Measurements from ENCODE around the gene IFRD2. TPM values are rescaled to one million over a fixed set of nuclear protein-coding genes. Genes with fewer than 3 reads are reported as not detected.

IFRD2 gene
- total and polyA plus RNA-seq, 5 donors, result 50.9 to 67.6 (median 54.2) TPM

Other genes with a start within 250 kb of the IFRD2 start
- gene RBM5, start 203.5 kb downstream of the IFRD2 start, total RNA-seq, result 10 to 100 TPM; 67.1 to 83.8 (median 76.6) TPM
- 54.9 TPM for gene RBM5, start 203.5 kb downstream of the IFRD2 start, polyA plus RNA-seq
- 10 to 100 TPM in 2 of 4 donors, 1 to 10 TPM in 2; 7.3 to 15.2 (median 9.4) TPM for gene SEMA3F, start 137.1 kb downstream of the IFRD2 start, total RNA-seq
- 10.2 TPM for gene SEMA3F, start 137.1 kb downstream of the IFRD2 start, polyA plus RNA-seq
- not detected for gene GNAT1, start 100.8 kb downstream of the IFRD2 start, total RNA-seq
- gene GNAT1, start 100.8 kb downstream of the IFRD2 start, polyA plus RNA-seq, result not detected
- gene SLC38A3, start 87.2 kb downstream of the IFRD2 start, total RNA-seq, result 10 to 100 TPM in 1 of 4 donors, 1 to 10 TPM in 3; 5.0 to 10.4 (median 8.9) TPM
- 5.4 TPM for gene SLC38A3, start 87.2 kb downstream of the IFRD2 start, polyA plus RNA-seq
- 100 to 1,000 TPM; 129 to 149 (median 148) TPM for gene GNAI2, start 56.2 kb downstream of the IFRD2 start, total RNA-seq
- 122 TPM for gene GNAI2, start 56.2 kb downstream of the IFRD2 start, polyA plus RNA-seq
- 10 to 100 TPM; 19.2 to 33.9 (median 29.3) TPM for gene SEMA3B, start 23.3 kb downstream of the IFRD2 start, total RNA-seq
- 35.7 TPM for gene SEMA3B, start 23.3 kb downstream of the IFRD2 start, polyA plus RNA-seq
- 10 to 100 TPM in 2 of 4 donors, 1 to 10 TPM in 2; 1.4 to 15.7 (median 8.0) TPM for gene LSMEM2, start 13.3 kb downstream of the IFRD2 start, total RNA-seq
- gene LSMEM2, start 13.3 kb downstream of the IFRD2 start, polyA plus RNA-seq, result 14.6 TPM
- gene HYAL3, start 7.0 kb upstream of the IFRD2 start, total RNA-seq, result 1 to 10 TPM; 1.1 to 2.4 (median 1.7) TPM
- gene HYAL3, start 7.0 kb upstream of the IFRD2 start, polyA plus RNA-seq, result 2.9 TPM
- gene NAA80, start 7.0 kb upstream of the IFRD2 start, total RNA-seq, result 10 to 100 TPM in 1 of 4 donors, 1 to 10 TPM in 3; 8.1 to 11.5 (median 8.7) TPM
- 11.3 TPM for gene NAA80, start 7.0 kb upstream of the IFRD2 start, polyA plus RNA-seq
- 10 to 100 TPM; 17.8 to 33.7 (median 26.8) TPM for gene HYAL1, start 11.1 kb upstream of the IFRD2 start, total RNA-seq
- 25.4 TPM for gene HYAL1, start 11.1 kb upstream of the IFRD2 start, polyA plus RNA-seq
- 100 to 1,000 TPM in 1 of 4 donors, 10 to 100 TPM in 3; 40.9 to 114 (median 46.5) TPM for gene HYAL2, start 30.3 kb upstream of the IFRD2 start, total RNA-seq
- gene HYAL2, start 30.3 kb upstream of the IFRD2 start, polyA plus RNA-seq, result 57.7 TPM
- gene TUSC2, start 35.8 kb upstream of the IFRD2 start, total RNA-seq, result 10 to 100 TPM; 28.9 to 33.0 (median 30.0) TPM
- gene TUSC2, start 35.8 kb upstream of the IFRD2 start, polyA plus RNA-seq, result 34.9 TPM
- gene RASSF1, start 48.4 kb upstream of the IFRD2 start, total RNA-seq, result 10 to 100 TPM; 15.6 to 19.1 (median 15.8) TPM
- 20.4 TPM for gene RASSF1, start 48.4 kb upstream of the IFRD2 start, polyA plus RNA-seq
- gene ZMYND10, start 53.3 kb upstream of the IFRD2 start, total RNA-seq, result under 1 TPM; 0.20 to 0.40 (median 0.29) TPM
- 0.25 TPM for gene ZMYND10, start 53.3 kb upstream of the IFRD2 start, polyA plus RNA-seq
- gene NPRL2, start 58.3 kb upstream of the IFRD2 start, total RNA-seq, result 10 to 100 TPM; 18.4 to 24.3 (median 19.3) TPM
- gene NPRL2, start 58.3 kb upstream of the IFRD2 start, polyA plus RNA-seq, result 16.7 TPM
- gene CYB561D2, start 58.4 kb upstream of the IFRD2 start, total RNA-seq, result 10 to 100 TPM in 2 of 4 donors, 1 to 10 TPM in 2; 8.5 to 11.1 (median 10.4) TPM
- 10.8 TPM for gene CYB561D2, start 58.4 kb upstream of the IFRD2 start, polyA plus RNA-seq
- gene TMEM115, start 67.1 kb upstream of the IFRD2 start, total RNA-seq, result 10 to 100 TPM; 28.7 to 33.3 (median 31.7) TPM
- gene TMEM115, start 67.1 kb upstream of the IFRD2 start, polyA plus RNA-seq, result 32.5 TPM
- gene CACNA2D2, start 211.2 kb upstream of the IFRD2 start, total RNA-seq, result 10 to 100 TPM in 3 of 4 donors, 1 to 10 TPM in 1; 8.7 to 56.1 (median 40.9) TPM
- gene CACNA2D2, start 211.2 kb upstream of the IFRD2 start, polyA plus RNA-seq, result 25.7 TPM

Data from right cardiac atrium (tissue), 5 donors.